RWPE2 (cell line): ENCODE results near the gene KHDRBS2.
A peak's percentile ranks its signal among the peaks of the same experiment; 100 is the strongest.

Experiments
- ATAC-seq: fragments of 200-7000 bp; cut with Tn5 transposase; 3 replicates; pipeline ENCODE4 v1.9.1; 2021; ENCODE audit warnings: low read depth
- DNase-seq: peaks from one replicate; pipeline ENCODE4 v3.0.0-alpha.2; 2020; ENCODE audit warnings: low spot score
- H3K27ac ChIP-seq: fragments of 450-650 bp; 2 replicates; pipeline ENCODE4 v1.5.1; 2017; ENCODE audit warnings: mild to moderate bottlenecking; ENCODE audit not compliant: poor library complexity, severe bottlenecking
- H3K27me3 ChIP-seq: fragments of 250-450 bp; sonication (Bioruptor Pico); 2 replicates; pipeline ENCODE4 v1.5.1; 2021; ENCODE audit warnings: mild to moderate bottlenecking, moderate library complexity; ENCODE audit not compliant: insufficient read depth, poor library complexity, severe bottlenecking
- H3K36me3 ChIP-seq: fragments of 250-450 bp; sonication (Bioruptor Pico); 2 replicates; pipeline ENCODE4 v1.5.1; 2020; ENCODE audit warnings: low read depth, mild to moderate bottlenecking, moderate library complexity
- H3K4me1 ChIP-seq: fragments of 250-450 bp; sonication (Bioruptor Pico); 2 replicates; pipeline ENCODE4 v1.5.1; 2021; ENCODE audit warnings: mild to moderate bottlenecking, moderate library complexity; ENCODE audit not compliant: insufficient read depth, poor library complexity, severe bottlenecking
- H3K4me3 ChIP-seq: fragments of 250-450 bp; sonication (Bioruptor Pico); 2 replicates; pipeline ENCODE4 v1.5.1; 2021; ENCODE audit warnings: mild to moderate bottlenecking, moderate library complexity; ENCODE audit not compliant: severe bottlenecking
- H3K9me3 ChIP-seq: fragments of 250-450 bp; sonication (Bioruptor Pico); 2 replicates; pipeline ENCODE4 v1.5.1; 2021; ENCODE audit warnings: mild to moderate bottlenecking, moderate library complexity; ENCODE audit not compliant: severe bottlenecking
- TF ChIP-seq, protein P1 (sequence below): fragments of 450-650 bp; IDR thresholded peaks from one replicate; pipeline ENCODE4 v1.5.1; 2017; ENCODE audit warnings: mild to moderate bottlenecking, moderate library complexity; ENCODE audit not compliant: poor library complexity, severe bottlenecking

The KHDRBS2 gene

DNA sequence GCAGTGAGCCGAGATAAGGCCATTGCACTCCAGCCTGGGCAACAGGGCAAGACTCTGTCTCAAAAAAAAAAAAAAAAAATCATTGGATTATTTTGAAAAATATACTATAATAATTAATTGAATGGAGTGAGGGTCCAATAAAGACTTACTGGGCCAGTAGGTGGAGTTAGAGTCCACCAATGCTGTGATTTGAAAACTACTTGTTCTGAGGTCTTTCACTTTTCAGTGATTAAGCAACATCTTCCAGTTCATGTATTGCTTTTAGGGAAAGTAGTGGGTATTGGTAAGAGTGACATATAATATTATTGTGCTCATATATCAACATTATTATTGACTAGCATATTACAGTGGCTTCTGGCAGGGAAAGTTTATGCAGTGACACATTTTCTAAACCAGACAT, 530.3 kb downstream of the KHDRBS2 start:
- ATAC-seq (no peak), DNase-seq (no peak)
- H3K27ac ChIP-seq, result no peak overlapping the region
- TF ChIP-seq, protein P1, sequence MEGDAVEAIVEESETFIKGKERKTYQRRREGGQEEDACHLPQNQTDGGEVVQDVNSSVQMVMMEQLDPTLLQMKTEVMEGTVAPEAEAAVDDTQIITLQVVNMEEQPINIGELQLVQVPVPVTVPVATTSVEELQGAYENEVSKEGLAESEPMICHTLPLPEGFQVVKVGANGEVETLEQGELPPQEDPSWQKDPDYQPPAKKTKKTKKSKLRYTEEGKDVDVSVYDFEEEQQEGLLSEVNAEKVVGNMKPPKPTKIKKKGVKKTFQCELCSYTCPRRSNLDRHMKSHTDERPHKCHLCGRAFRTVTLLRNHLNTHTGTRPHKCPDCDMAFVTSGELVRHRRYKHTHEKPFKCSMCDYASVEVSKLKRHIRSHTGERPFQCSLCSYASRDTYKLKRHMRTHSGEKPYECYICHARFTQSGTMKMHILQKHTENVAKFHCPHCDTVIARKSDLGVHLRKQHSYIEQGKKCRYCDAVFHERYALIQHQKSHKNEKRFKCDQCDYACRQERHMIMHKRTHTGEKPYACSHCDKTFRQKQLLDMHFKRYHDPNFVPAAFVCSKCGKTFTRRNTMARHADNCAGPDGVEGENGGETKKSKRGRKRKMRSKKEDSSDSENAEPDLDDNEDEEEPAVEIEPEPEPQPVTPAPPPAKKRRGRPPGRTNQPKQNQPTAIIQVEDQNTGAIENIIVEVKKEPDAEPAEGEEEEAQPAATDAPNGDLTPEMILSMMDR, result peak; percentile 16
- no peaks in the 10 kb centered on the region for H3K36me3 ChIP-seq
- no peaks in the 10 kb centered on the region for H3K9me3 ChIP-seq
- no peaks in the 10 kb centered on the region for H3K27me3 ChIP-seq
- no peaks in the 10 kb centered on the region for H3K4me1 ChIP-seq
- no peak overlapping the region for H3K4me3 ChIP-seq

DNA sequence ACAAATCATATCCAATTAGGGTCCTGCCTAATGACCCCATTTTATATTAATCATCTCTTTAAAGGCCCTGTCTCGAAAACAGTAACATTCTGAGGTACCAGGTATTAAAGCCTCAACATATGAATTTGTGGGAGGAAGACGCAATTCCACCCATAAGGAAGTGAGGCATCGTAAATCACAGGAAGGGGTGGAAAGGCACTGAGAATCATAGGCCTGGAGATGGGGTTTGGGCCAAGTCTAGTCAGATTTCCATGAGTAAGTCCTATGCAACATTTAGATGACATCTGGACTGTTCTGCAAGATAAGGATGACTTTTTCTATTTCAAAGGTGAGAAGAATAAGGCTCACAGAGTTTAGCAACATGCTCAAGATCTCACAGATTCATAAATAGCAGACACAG, 534.0 kb downstream of the KHDRBS2 start:
- no peak overlapping the region for H3K4me3 ChIP-seq
- no peaks in the 10 kb centered on the region for H3K36me3 ChIP-seq
- H3K4me1 ChIP-seq, result no peaks in the 10 kb centered on the region
- no peaks in the 10 kb centered on the region for H3K9me3 ChIP-seq
- TF ChIP-seq, protein P1, result no peak
- DNase-seq (no peak), ATAC-seq (no peak)
- H3K27ac ChIP-seq, result no peak overlapping the region
- no peaks in the 10 kb centered on the region for H3K27me3 ChIP-seq

DNA sequence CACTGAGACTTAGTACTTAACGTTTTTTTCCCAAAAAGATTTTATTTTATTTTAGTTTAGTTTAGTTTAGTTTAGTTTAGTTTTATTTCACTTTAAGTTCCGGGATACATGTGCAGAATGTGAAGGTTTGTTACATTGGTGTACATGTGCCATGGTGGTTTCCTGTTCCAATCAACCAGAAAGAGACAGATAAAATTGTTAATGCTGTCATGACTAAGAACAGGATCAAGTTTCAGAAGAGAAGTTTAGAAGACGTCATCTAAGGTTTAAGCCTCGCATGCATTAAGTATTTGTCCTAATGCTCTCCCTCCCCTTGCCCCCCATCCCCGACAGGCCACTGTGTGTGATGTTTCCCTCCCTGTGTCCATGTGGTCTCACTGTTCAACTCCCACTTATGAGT, 540.0 kb downstream of the KHDRBS2 start:
- Histone ChIP-seq H3K4me3 (no peak overlapping the region), H3K27me3 (no peaks in the 10 kb centered on the region), H3K4me1 (no peaks in the 10 kb centered on the region), H3K36me3 (no peaks in the 10 kb centered on the region), H3K27ac (no peak overlapping the region), H3K9me3 (no peaks in the 10 kb centered on the region)
- ATAC-seq, result no peak
- TF ChIP-seq, protein P1, result no peak
- no peak for DNase-seq

DNA sequence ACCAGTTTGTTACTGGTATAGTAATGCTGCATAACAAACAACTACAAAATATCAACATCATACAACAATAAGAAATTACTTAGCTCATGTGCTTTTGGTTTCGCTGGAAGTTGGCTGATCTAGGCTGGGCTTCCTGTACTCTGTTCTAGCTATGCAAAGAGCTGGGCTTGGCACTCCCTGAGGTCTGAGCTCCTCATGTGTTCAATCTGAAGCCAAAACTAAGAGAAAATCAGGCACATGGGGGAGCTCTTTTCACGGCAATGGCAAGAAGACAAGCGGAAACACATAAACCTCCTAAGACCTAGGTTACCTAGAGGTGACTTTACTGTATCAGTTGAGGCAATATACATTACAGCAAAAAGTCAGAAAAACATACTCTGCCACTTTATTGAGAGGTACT, 574.2 kb downstream of the KHDRBS2 start:
- Histone ChIP-seq H3K4me3 (no peak overlapping the region), H3K27ac (no peak overlapping the region), H3K9me3 (peaks cover 2% of the 10 kb centered on the region), H3K36me3 (no peaks in the 10 kb centered on the region), H3K27me3 (no peaks in the 10 kb centered on the region), H3K4me1 (no peaks in the 10 kb centered on the region)
- TF ChIP-seq, protein P1, result no peak
- no peak for ATAC-seq
- DNase-seq, result no peak

DNA sequence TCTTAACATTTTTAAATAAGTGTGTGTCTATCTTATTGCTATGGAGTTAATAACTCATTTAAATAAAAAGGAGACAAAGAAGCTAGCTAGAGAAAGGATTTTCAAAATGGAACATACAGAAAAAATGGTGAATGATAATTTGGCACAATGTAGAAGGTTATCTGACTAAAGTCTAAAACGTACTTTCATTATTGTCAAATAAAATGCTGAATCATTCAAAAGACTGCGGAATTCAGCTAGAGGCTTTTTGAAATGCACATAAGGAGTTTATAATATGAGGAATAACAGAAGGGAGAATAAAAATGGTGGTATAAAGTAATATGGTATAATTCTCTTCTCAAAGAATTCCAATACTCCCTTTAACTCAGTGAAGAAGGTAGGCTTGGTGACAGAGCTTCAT, 597.9 kb downstream of the KHDRBS2 start:
- TF ChIP-seq, protein P1, result no peak

More for the DNA sequence above, 597.9 kb downstream of the KHDRBS2 start:
- Histone ChIP-seq H3K27me3 (no peaks in the 10 kb centered on the region), H3K4me1 (no peaks in the 10 kb centered on the region), H3K9me3 (no peaks in the 10 kb centered on the region), H3K4me3 (no peak overlapping the region), H3K27ac (no peak overlapping the region), H3K36me3 (no peaks in the 10 kb centered on the region)
- ATAC-seq (no peak), DNase-seq (no peak)
